Activated T-cell treated with anti-CD3 and anti-CD28 coated beads for 1 hour (primary cell): ENCODE data around the gene IGF1R.
A peak's percentile ranks its signal among the peaks of the same experiment; 100 is the strongest.
"Not testable (repeated sequence)": the region's sequence is repeated elsewhere in the genome, so short reads cannot be mapped to it uniquely, and the experiment has no call there.

Experiments used
- DNase-seq: peaks from one replicate; pipeline ENCODE4 v3.0.0-alpha.2; 2020; ENCODE audit warnings: low read depth

IGF1R gene

GRCh38 chr15:98647774-98648653 is at the start of gene IGF1R:
Gene IGF1R, plus strand, starts transcription at chr15:98648539. Its CDS starts 1,043 bp downstream, at chr15:98649582.
- peak; percentile 80 for DNase-seq

DNA sequence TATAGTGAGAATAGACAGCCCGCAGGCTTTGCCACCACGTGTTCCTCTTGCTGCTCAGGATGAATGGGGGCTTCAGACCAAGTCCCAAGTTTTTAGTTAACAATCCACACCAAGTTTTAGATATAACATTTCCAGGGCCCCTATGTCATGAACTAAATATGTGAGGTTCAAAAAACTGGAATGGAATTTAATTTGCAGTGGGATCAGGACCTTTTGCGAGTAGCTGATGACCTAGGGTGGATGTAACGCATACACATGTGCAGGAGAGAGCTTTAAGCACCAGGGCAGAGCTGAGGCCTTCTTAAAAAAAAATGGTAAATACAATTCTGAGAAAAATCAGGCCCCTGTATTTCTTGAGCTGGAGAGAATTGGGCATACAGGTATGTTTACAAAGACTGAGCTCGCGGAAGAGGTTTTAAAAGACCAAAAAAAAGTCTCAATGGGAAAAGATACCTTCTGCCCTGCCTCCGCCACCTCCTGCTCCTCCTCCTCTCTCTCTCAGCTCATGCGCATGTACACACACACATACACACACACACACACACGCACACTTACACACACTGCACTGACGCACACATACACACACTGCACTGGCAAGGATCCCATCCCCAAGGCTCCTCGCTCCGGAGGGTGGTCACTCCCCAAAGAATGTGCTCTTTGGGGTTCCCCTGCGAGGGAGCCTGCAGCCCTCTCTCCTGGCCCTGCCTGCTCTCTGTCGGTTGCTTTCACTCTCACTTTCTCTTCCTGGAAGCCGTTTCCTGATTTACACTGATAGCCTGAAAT is 48.2 kb upstream of the IGF1R start:
- peak; percentile 7 for DNase-seq

- no peak for DNase-seq
Observed at GRCh38 chr15:98604983-98605382, 43.4 kb upstream of the IGF1R start.

- no peak for DNase-seq
Observed at GRCh38 chr15:98609144-98609852, 39.0 kb upstream of the IGF1R start.

- DNase-seq: no peak
Observed at GRCh38 chr15:98610991-98611390, 37.3 kb upstream of the IGF1R start.

GRCh38 chr15:98611808-98612207 is 36.5 kb upstream of the IGF1R start:
- no peak for DNase-seq

GRCh38 chr15:98612490-98613110 is 35.7 kb upstream of the IGF1R start:
- no peak for DNase-seq

DNA sequence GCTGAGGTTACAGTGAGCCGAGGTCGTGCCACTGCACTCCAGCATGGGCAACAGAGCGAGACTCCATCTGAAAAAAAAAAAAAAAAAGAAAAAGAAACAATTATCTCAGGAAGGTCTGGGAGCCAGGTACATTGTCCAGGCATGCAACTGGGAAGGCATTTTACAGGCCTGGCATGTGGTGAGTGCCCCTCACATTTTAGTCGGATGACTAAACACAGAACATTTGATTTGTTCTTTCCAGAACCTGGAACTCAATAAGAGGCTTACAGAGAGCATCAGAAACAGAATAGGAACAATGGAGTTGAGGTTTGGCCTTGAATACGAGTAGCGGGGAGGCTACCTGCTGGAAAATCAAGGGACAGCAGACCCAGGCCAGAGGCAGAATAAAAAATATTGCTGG is 33.7 kb upstream of the IGF1R start:
- no peak for DNase-seq

DNA sequence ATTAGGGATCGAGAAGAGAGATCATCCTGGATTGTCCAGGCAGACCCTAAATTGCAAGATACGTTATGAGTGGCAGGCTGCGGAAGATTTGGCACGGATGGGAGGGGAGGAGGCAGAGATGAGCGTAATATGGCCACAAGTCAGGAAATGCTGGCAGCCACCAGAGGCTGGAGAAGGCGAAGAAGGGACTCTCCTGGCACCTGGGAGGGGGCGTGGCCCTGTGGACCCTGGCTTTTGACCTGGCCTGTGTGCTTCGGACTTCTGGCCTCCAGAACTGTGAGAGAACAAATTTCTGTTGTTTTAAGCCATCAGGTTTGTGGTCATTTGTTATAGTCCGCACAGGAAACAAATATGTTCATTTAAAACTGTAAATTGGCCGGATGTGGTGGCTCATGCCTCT is 31.9 kb upstream of the IGF1R start:
- no peak for DNase-seq

DNA sequence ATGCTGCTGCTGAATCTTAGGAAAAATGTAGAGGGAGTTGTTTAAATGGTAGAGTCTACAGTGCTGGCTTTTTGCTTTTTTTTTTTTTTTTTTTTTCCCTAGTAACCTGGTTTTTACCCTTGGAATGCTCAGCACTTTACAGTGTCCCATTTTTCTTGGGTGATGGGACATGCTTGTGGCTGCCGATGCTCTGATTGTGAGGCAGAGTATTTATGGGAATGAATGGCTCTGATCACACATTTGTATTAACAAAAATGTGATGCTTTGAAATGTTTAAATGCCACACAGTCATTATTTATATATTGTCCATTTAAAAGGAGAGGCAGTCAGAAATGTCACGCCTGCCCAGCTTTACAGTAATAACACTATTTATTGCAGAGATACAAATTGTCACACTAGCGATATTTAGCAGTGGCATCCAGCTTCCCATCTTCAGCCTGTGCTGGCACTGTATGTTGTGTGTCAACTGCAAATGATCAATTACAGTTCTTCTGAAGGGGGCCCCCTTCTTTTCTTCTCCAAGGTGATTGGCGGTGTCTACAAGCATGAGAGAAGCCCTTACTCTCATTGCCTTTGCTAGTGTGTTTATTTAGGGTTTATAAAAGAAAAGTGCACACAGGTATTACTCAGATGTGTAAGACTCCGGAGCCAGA is 30.9 kb upstream of the IGF1R start:
- no peak for DNase-seq

GRCh38 chr15:98618576-98618975 is 29.8 kb upstream of the IGF1R start:
- DNase-seq: not testable (repeated sequence)

DNA sequence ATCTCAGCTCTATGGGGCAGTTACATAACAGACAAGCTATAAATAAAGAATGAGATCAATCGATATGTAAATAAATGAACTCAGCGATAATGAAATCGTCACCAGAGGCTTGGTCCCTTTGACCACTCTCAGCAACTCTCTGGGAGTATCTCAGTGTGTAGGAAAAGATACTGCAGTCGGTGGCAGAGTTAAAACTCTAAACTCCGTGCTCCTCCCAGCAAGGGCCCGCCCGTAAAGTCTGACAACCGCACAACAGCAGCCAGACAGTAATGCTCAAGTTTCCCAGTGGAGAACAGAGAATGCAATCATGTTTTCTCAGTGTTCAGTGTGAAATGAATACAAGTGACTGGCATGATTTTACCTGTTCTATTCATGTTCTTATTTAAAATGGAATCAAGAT is 28.3 kb upstream of the IGF1R start:
- no peak for DNase-seq

DNA sequence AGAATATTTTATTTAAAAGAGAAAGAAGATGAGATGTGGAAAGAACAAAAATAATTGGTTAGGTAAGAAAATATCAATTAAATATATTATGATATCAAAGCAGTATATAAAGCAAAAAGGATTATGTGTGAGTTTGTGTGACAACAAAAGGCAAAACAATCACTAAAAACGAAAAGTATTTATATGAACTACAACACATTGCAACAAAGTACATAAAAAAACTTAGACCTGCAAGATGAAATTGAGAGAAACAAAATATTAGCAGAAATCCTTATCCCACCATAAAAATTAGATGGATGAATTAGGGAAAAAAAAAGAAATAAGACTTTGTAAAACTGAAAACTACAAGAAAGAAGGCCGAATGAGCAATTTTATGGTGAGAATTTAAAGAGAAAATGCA is 27.3 kb upstream of the IGF1R start:
- no peak for DNase-seq

GRCh38 chr15:98625614-98626013 is 22.7 kb upstream of the IGF1R start:
- DNase-seq: no peak

DNA sequence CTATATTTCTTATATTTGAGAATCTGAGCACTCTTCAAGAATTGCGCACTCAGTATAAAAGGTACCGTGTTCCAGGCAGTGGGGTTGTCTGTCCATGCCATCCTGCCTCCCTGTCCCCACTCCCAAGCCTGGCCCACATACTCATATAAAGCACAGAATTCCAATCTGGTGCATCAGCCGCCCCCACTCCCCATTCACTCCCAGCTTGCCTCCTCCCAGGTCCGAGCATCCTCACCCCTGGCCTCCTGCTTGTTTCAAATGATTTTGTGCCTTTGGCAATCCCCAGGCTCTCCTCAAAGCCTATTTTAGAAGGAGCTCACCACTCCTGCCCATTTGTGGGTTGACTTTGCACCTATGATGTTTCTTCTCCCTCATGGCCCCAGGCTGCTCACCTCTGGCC is 22.2 kb upstream of the IGF1R start:
- DNase-seq: no peak

DNA sequence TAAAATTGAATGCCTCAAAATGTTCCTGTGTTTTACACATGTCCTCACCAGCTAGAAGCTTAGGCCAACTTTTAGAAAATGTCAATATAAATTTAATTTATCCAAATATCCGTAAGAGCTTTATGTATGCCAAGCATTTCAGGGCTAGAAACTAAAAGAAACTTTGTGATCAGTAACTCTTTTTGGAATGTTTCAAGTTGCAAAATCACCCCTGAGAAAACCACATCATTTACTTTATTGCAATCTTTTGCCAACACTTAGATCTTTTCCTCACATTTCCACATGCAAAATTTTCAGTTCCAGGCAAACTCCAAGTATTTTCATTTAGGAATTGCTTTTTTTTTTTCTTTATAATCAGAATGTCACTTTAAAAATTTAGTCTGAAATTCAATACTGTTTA is 20.1 kb upstream of the IGF1R start:
- no peak for DNase-seq

- no peak for DNase-seq
Observed at GRCh38 chr15:98635848-98636247, 12.5 kb upstream of the IGF1R start.

GRCh38 chr15:98643115-98643514 is 5.2 kb upstream of the IGF1R start:
- no peak for DNase-seq

GRCh38 chr15:98646546-98647025 is 1.8 kb upstream of the IGF1R start:
- no peak for DNase-seq

DNA sequence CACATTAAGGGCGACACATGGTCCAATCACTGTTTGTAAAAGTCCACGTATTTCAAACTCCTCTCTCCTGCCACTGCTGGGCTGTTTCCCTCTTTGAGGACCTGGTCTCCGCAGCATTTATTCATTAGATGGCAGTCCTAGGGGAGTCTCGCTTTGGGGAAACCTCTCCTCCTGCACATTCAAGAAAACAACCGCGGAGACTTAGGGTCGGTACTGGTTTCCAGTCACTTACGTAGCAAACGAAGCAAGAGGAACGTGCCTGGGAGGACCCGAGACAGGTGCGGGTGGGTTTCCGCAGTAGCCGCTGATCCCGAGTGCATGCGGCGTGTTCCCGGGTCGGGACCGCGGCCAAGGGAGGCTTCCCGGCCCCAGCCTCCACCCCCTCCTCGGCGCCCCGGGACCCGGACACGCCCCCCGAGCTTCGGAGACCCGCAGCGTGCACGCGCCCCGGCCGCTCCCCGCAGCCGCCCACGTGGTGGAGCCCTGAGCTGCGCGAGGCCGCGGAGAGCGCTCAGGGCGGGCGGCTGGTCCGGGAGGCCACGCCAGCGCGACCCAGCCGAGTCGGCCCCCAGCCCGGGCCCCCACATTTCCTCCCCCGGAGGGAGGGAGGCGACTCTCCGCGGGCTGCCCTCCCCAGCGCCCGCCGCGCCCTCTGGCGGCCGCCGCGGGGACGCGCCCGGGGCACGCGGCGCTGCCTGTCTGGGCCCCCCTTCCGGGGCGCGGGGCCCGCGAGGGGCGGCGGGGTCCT is 1.1 kb upstream of the IGF1R start:
- DNase-seq: peak; percentile 51
